GM19452 (cell line): ENCODE measurements around the gene LASP1.
A peak's percentile ranks its signal among the peaks of the same experiment; 100 is the strongest.

Experiments
- ATAC-seq: cut with Tn5 transposase; IDR thresholded peaks from one replicate; pipeline ENCODE4 v1.9.1; 2021; ENCODE audit not compliant: unreplicated experiment

The LASP1 gene

GRCh38 chr17:38868817-38869525, 887 bp upstream of the LASP1 start:
- peak; percentile 40 for ATAC-seq

GRCh38 chr17:38870259-38871165, 654 bp downstream of the LASP1 start:
- ATAC-seq, result peak; percentile 1

DNA sequence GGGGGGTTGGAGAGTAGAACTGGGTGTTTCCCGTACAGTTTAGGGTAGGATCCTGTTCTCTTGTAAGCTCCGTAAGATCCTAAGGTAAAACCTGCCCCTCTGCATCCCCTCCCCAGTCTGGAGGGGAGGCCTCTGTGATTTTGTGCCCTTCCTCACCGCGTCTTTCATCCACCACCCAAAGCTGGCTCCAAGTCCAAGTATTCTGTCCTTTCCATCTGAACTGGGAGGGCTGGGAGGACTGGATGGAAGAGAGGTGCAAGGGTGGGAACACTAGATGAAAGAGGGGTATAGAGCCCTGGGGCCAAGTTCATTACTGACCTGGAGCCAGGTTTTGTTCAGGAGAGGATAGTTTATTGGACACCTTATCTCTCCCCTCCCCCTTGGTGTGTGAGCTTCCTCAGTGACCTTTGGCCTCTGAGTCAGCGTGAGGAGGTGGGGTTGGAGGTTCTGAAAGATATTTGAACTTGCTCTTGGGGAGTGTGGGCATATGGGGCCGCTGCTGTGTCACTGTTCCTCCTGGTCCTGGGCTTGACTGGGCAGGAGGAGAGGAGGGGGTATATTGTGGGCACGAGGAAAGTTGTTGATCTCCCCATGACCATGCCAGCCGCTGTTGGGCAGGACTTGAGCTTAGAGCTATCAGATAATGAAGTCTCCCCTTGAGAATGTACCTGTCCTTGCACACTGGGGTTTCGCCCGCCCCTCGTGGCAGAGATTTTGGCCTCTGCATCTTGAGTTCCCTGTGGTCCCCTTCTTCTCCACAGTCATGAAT, 1.6 kb downstream of the LASP1 start:
- ATAC-seq, result no peak

DNA sequence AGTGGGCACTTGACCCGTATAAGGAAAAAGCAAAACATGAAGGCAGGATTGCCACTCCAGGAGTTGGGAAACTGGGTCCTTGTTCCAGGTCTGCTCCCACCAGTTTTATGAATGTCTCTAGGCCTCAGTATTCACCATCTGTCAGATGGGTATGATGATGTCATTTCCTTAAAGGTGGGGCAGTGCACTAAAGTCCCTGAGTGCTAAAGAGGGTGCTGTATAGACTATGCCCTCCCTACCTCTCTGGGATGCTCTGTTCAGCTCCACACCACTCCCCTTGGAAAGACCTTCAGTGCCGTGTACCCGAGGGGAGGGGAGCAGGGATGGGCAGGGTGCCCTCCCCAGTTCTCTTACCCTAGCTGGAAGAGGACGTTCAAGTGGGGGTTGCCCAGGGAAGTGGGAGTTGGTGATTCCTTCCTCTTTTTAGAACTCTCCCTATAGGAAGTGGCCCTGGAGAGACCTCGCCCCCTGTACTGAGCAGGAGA, 2.2 kb downstream of the LASP1 start:
- no peak for ATAC-seq

- ATAC-seq, result no peak
Measured at GRCh38 chr17:38872671-38873385, 3.0 kb downstream of the LASP1 start.

DNA sequence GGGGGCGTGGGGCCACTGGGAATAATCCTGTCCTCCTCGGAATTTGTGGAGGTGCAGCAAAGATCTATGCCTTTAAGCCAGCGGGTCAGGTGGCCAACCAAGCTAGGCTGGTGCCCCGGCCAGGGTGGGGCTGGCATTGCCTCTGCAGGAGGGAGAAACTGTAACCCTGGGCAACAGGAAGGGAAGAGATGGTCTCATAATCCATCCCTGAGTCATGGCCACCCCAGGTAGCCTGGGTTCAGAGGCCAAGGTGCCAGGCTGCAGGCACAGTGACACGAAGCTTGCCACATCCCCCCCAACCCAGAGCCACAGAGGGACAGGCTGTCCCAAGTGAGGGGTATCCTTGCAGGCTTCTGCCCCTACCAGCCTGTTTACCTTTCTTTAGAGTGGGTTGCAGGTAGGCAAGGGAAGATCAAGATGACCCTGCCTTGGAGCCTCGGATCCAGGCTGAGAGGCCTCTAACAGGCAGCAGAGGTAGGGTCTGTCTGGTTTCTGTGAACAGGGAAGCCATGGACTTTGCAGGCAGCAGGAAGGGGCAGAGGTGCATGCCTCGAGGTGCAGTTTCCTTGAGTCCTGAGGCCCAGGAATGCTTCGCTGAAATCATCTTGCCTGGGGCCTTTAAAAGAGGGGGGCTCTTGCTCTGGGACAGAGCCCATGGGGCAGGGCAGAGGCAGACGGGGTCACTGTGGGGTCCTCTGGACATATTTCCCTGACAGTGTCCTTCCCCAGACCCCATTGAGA, 4.0 kb downstream of the LASP1 start:
- no peak for ATAC-seq

DNA sequence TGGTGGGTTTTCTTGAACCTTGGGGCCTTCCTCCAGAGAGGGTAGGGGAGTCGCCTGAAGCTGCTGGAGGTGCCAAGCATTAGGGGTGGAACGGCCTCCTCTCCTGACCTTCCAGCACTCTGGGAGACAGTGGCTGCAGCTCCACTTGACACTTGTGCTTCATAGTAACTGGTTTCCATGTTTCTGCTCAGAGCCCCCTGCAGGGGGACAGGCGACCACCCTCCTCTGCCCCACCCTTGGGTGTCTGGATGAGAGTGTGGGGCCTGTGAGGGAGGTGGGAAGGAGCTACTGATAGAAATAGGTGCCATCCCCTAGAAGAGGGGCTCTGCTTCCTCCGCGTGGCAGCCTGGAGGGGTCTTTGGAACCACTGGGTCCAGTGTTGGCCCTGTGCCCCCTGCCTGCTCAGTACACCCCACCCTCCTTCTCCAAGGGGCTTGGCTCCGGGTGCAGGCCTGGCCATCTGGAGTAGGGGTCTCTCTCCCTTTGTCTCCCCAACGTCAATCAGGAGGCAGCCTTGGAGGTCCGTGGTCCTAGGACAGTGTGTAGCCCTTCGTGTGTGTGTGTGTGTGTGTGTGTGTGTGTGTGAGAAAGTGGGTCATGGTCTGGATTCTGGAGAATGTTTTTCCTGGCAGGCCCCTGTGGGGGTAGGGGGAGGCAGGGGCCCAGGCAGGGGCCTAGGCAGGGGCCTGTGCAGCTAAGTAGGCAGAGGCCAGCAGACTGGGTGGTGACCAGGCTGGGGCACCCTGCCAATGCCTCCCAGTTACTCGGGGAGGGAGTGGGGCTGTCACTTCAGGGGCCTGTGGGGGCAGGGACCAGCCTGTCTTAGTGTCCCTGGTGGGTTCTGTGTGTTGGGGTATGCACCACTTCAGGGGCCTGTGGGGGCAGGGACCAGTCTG, 4.9 kb downstream of the LASP1 start:
- no peak for ATAC-seq

DNA sequence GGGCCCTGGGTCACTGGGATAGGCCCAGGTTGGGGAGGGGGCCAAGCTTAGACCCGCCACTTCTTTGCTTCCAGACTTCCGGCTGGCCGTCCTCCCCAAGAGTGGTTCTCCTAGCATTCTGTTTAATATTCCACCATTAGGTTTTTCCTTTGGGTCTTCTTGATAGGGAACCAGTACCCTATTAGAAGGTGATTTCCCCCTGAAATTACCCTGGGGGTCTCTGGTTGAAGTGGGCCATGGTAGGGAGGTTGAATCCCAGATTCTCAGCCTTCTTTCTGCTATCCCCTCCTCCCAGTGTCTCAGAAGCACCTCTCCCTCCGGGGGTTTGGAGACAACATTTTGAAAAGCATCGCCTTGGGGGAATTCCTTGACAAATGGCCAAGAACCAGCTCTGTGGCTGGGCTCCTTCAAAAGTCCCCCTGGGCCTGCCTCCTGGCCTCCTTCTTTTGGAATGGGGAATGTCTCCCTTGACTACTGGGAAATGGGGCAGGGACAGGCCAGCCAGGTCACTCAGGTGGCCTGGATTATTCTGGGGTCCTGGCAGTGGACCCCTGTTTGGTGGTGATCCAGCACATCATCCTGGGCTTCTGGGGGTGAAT, 5.7 kb downstream of the LASP1 start:
- ATAC-seq, result no peak

- no peak for ATAC-seq
Measured at GRCh38 chr17:38877130-38877851, 7.4 kb downstream of the LASP1 start.

GRCh38 chr17:38879878-38880665, 10.2 kb downstream of the LASP1 start:
- ATAC-seq, result no peak

GRCh38 chr17:38881600-38882191, 11.8 kb downstream of the LASP1 start:
- ATAC-seq, result no peak

GRCh38 chr17:38882870-38883269, 13.0 kb downstream of the LASP1 start:
- no peak for ATAC-seq

- ATAC-seq, result no peak
Measured at GRCh38 chr17:38883592-38884526, 14.0 kb downstream of the LASP1 start.

- no peak for ATAC-seq
Measured at GRCh38 chr17:38885044-38885727, 15.3 kb downstream of the LASP1 start.
